ENCODE data around the gene PEAK1.
"Not testable (repeated sequence)": the region's sequence is repeated elsewhere in the genome, so short reads cannot be mapped to it uniquely, and the experiment has no call there.

The PEAK1 gene

DNA sequence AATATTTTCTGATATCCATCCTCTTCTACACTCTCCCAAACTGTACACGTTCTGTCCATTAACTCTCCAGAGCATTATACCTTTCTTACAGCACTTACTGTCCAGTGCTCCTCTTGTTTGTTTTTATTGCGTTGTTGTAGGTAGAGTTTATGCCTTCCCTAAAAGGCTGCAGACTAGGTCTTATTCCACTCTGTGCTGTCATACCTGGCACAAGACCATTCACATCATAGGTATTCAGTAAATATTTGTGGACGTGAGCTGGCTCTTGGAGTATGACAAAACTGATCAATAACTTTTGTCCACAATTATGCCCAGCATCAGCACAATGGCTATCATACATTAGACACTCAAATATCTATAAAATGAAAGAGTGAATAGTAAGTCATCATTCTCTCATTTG lies 5.2 kb upstream of the PEAK1 start:
- DNase-seq, result no peak

DNA sequence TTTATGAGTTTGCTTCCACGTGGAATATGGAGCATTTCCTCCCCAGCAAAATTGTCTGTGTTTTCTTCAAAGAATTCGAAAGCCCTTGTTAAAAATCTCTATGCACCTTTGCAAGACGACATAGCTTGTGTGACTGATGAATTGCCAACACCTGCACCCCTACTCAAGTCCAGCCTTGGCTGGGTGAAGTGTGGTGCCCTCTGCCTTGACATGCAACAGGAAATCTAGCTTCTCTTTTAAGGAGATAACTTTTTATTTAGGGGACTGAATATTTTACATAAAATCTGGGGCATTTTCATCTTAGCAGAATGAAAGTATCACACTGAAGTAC lies 1.4 kb upstream of the PEAK1 start:
- DNase-seq, result no peak

DNA sequence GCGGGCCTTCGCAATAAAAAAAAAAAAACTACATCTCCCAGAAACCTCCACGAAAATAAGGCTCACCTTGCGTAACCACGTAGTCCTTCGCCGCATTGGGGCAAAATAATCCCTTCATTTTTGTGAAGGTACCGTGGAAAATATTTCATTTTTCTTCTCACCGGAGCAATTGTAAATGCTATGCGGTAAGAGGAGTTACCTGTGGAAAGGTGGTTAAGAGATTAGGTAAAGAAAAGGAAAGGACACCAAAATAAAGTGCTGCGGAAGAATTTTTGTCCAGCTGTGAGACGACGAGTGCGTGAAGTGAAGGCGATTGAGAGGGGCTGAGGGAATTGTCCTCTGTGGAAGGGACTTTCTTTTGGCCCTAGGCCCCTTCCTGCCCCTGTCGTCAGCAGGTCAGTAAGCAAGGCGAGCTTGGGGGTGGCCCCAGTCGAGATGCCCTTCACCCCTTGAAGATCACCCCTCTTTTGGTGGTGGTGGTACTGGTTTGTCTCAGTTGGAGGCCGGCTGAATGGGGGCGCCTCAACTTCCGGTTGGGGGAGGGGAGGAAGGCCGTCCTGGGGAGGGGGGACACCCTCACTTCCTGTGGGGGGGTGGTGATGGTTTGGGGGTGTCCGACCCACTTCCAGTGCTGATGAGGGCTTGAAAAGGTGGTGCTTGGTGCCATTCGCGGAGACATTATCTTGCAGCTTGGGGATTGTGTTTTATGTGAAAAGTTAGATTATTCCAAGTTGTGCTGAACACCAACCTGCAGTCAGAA lies 886 bp upstream of the PEAK1 start, which contains the start of gene HMG20A:
Gene HMG20A (plus strand): TSS at position 279 of the 760 bp plus-strand sequence. CDS start 37,520 bp downstream, outside the sequence.
- peak; percentile 66 for DNase-seq

DNA sequence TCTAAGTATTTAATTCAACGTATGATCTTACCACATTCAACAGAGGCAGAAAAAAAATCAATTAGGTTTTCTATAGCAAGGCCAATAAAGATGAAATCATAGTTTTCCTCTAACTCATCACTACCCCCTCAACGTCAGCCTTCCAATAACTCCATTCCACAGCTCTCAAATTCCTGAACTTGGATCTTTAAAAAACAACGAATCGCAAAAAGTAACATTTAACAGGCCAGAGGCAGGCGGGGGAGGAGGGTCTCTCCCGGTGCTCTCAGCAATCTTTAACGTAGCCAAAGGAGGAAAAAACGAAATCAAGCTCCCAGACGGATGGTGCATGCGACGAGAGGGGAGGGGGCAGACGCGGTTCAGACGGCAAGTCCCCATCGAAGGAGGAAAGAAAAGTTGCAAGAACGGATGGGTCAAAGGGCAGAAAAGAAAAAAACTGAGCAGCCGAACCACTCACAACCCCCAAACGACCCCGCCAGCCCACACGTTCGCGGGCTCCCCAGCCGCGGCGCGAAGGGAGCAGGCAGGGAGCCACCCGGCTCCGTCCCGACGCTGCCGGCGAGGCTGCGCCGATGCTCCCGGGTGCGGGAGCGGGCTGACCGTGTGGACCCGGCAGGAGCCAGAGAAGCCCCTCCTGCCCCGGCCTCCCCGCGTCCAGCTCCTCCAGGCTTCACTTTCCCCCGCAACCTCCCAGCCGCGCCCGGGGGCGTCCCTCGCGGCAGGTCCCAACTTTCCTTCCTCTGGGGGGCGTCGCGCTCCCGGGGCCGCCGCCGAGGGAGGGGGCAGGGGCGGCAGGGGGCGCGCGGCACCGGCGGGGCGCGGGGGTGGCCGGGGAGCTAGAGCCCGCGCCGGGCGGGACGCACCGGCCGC lies 703 bp downstream of the PEAK1 start:
- DNase-seq, result no peak

DNA sequence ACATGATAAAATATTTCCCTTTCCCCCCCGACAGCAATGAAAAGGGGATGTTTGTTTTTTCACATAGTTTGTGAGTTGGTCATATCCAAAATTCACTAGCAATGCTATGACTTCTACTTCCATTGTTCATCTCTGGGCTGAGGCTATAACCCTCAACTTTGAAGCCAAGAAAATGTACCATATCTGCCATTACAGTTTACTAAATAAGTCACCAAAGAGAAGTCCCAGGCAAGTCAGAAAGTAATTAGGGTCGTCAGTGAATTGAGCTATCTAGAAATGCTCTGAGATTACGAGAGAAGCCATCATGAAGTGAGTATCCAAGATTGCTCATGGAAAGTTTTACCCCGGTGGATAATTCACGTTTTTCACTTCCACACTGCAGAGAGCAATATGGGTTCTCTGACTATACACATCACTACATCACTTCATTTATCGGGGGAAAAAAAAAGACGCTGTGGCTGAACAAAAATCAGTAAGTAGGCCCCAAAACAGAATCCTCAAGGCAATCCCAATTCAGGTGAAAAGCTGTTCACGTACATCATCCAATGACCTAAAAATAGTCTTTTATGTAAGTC lies 1.4 kb downstream of the PEAK1 start:
- DNase-seq, result no peak

DNA sequence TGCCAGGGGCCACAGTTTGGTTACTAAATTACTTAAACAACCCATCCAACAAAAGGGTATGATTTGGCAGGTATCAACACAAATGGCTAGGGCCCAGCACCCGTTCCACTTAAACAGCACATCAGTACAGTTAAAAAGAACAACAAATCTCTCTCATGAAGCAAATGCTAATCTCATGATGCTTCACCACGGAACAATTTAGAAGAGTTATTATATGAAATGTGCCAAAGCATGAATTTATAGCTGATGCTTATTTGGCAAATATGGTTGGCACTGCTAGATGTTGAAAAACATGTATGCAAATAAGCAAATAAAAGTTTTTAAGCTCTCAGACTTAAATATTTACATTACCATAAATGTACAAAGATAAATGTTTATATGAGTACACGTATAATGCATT lies 2.3 kb downstream of the PEAK1 start:
- no peak for DNase-seq

DNA sequence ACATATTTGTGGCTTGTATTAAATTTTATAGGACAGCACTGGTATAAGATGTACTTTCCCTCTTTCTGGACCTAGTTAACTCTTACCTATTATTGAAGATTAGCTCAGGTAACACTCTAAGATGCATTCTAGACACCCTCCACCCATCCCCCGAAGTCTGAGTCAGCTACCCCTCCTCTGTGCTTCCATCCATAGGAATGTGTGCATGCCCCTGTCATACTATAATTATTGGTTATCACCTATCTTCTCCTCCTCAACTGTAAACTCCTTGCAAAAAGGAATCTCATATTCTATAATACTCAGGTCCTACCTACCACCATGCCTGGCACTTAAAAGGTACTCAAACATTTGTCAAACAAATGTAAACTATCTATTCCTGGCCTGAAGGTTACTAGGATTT lies 3.0 kb downstream of the PEAK1 start:
- no peak for DNase-seq

DNA sequence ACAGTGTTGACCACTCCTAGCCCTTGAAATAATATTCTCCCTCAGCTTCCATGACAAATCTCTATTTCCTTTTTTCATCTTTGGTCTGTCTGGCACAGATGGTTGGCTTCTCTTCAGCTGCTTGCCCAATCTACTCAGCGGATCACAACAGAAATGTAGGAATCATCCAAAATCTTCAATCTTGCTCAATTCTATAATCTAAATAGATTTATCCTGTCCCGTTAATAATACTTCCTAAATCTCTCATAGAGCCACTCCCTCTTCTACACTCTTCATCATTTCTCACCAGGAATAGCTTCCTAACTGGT lies 3.8 kb downstream of the PEAK1 start:
- DNase-seq, result no peak

DNA sequence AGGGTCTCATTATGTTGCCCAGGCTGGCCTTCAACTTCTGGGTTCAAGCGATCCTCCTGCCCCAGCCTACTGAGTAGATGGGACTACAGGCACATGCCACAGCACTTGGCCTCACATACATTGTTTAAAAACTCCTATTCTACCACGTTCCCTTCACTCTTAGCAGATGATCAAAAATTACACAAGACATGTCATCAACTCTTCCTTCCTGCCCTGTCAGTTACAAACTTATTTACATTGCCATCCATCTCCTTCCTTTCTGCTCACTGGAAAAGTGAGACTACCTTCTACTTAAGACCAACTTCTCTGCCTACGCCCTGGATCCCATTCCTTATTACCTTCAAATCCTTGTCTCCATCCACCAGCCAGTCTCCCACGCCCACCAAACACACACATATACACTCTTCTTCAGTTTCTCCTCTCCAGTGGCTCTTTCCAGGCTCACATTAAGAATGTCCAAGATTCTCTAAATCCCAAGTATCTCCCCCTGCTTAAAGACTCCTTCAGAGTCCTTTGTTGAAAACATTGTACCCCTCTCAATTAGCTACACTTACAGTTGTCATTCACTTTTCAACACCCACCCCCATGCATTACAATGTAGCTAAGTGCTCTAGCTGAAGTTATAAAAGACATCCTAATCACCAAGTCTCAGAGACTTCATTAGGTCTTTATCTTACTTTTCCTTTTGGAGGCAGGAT lies 4.3 kb downstream of the PEAK1 start:
- DNase-seq, result no peak

DNA sequence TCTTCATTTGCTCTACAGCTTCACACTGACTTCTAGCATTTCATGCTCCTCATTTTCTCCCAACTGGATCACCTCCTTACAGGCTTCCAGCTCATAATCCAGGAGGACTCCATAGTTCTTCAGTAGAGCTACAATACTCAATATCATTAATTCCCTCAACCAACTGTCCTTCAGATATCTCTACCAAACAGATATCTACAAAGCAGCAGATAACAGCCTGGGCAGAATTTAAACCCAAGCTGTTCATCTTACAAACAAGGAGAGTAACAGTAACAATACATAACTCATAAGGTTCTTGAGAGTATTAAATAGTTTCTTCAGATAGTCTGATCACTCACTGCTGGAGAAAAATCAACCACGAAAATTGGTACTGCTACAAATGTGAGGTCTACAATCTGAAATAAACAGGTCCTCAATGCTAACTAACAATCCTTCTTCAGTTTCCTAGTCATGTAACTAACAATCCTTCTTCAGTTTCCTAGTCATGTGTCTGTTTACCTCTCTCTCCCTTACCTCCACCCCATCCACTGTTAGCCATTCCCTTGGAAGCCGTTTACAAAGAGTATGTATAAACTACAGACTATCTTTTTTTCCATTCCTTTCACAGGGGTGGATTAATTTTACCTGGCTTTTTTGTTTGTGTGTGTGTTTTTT lies 5.0 kb downstream of the PEAK1 start:
- no peak for DNase-seq

DNA sequence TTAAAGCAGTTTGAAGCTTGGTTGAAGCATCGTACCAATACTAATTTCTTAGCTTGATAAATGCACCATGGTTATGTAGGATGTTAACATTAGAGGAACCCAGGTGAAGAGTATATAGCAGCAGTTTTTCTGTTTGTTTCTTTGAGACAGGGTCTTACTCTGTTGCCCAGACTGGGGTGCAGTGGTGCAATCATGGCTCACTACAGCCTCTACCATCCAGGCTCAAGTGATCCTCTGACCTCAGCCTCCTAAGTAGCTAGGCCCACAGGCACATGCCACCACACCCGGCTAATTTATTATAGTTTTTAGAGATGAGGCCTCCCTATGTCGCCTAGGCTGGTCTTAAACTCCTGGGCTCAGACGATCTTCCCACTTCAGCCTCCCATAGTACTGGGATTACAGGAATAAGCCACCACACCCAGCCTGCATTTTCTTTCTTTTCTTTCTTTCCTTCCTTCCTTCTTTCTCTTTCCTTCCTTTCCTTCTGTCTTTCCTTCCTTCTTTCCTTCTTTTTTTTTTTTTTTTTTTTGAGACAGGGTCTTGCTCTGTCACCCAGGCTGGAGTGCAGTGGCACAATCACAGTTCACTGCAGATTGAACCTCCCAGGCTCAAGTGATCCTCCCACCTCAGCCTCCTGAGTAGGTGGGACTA lies 6.1 kb downstream of the PEAK1 start:
- DNase-seq, result no peak

DNA sequence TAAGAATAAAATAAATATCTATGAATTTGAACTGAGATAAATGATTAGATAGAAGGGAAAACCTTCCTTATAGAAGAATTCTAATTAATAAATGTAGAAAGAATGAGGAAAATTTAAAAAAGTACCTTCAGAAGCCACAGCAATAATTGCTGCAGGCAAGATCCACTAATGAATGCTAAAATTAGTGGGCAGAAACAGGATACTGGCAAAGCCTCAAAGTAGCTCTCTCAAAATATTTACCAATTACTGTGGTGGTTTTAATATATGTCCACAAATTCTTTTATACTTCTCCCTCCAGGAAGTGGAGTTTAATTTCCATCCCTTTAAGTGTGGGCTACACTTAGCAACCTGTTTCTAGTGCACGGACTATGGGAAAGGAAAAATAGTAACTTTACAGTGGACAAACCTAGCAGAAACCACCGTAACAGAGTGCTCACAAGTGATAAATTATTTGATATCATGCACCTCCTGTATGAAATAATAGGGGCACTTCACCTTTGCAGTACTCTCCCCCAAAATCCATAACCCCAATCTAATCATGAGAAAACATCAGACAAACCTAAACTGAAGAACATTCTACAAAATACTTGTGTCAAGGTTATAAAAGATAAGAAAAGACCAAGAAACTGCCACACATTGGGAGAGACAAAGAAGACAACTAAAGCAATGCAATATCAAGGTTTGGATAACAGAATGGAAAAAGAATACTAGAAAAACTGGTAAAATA lies 6.8 kb downstream of the PEAK1 start:
- no peak for DNase-seq

DNA sequence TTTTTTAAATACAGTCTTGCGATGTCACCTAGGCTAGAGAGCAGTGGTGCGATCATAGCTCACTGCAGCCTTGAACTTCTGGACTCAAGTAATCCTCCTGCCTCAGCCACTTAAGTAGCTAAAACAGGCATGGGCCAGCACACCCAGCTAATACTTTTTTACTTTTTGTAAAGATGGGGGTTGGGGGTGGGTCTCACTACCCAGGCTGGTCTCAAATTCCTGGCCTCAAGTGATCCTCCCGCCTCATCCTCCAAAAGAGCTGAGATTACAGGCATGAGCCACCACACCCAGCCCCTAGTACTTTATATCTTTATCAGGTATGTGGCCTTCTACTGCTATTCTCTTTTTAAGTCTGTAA lies 8.3 kb downstream of the PEAK1 start:
- DNase-seq, result no peak

DNA sequence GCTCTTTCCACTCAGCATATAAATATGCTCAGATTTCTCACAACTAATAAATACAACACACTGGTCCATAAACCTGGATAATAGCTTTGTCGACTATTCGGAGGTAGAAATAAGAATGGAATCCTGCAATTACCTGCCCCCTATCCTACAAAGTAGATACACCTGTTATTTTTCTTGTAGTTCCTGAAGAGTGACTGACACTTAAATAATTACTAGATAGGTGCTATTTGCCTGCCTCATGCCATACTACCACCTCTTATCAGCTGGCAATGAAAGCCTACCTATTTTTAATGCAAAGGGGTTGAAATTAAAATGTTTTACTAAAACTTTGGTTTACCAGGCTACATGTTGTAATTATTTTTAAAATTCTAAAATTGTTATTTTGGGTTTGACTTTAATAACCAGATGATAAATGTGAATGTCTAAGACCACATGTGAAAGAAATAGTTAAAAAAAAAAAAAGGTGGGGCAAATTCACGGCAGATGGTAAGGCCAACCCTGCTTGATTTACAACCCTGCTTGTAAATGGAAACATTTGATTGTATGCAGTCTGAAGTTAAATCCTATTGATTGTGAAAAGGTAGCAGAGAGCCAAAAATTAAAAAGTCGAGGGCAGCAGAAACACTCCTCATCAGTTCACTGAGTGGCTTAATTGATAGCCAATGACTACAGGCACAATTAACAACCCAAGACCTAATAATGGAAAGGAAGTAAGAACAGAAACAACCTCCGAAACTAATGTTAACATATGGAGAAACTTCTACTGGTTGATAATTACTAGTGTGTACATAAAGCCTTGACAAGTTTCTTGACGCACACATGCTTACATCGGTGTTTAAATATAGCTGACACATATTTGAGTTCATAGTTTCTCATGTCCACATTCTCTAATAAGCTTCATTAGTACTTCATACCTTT lies 8.9 kb downstream of the PEAK1 start:
- no peak for DNase-seq

DNA sequence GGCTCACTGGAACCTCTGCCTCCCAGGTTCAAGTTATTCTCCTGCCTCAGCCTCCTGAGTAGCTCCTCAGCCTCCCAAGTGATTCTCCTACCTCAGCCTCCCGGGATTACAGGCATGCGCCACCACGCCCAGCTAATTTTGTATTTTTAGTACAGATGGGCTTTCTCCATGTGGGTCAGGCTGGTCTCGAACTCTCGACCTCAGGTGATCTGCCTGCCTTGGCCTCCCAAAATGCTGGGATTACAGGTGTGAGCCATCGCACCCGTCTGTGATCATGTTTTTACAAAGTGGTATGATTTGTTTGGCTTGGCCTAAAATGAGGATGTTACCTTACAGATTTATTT lies 9.8 kb downstream of the PEAK1 start:
- not testable (repeated sequence) for DNase-seq

DNA sequence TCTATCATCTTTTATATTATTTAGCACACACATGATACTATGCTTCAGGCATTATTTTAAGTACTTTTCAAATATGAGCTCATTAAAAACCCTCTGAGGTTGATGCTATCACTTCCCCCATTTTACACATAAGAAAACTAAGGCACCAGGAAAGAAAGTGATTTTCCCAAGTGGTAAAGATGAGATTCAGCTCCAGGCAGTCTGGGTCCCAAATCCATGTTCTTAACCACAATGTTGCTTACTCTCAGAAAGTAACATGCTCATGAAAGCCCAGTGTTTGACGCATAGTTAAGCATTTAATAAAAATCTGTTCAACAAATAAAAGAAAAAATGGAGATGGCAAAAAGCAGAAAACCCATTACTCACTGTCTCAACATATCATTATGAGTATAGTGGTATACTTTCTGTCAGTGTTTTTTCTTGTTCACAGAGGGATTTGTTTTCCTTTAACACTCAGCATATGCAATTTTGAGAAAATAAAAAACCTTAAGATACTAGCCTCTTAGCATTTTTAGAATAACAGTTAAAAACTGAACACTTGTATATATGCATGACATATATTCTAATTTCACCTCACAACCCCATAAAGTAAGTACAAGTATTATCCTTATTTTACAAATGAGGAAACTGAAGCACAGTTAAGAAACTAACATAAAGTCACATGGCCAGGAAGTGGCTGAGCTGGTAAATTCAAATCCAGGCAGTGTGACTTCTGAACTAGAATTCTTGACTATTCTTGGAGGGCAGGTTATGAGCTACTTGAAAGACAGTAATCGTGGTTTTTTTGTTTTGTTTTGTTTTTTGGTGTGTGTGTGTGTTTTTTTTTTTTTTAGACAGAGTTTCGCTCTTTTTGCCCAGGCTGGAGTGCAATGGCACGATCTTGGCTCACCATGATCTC lies 10.4 kb downstream of the PEAK1 start:
- DNase-seq, result no peak

DNA sequence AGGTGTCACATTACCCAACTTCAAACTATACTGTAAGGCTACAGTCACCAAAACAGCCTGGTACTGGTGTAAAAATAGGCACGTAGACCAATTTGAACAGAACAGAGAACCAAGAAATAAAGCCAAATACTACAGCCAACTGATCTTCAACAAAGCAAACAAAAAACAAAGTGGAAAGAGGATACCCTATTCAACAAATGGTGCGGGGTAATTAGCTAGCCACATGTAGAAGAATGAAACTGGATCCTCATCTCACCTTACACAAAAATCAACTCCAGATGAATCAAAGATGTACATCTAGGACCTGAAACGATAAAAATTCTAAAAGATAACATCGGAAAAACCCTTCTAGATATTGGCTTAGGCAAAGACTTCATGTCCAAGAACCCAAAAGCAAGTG lies 13.1 kb downstream of the PEAK1 start:
- DNase-seq, result no peak

DNA sequence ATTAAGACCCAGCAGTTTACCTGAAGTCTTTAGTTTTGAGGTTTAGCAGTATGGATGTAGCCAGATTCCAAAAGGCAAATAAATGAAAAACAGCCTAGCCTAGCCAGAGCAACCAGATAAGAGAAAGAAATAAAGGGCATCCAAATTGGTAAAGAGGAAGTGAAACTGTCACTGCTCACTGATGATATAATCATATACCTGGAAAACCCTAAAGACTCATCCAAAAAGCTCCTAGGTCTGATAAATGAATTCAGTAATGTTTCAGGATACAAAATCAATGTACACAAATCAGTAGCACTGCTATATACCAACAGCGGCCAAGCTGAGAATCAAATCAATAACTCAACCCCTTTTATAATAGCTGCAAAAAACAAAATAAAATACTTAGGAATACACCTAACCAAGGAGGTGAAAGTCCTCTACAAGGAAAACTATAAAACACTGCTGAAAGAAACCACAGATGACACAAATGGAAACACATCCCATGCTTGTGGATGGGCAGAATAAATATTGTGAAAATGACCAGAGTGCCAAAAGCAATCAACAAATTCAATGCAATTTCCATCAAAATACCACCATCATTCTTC lies 13.6 kb downstream of the PEAK1 start:
- not testable (repeated sequence) for DNase-seq

DNA sequence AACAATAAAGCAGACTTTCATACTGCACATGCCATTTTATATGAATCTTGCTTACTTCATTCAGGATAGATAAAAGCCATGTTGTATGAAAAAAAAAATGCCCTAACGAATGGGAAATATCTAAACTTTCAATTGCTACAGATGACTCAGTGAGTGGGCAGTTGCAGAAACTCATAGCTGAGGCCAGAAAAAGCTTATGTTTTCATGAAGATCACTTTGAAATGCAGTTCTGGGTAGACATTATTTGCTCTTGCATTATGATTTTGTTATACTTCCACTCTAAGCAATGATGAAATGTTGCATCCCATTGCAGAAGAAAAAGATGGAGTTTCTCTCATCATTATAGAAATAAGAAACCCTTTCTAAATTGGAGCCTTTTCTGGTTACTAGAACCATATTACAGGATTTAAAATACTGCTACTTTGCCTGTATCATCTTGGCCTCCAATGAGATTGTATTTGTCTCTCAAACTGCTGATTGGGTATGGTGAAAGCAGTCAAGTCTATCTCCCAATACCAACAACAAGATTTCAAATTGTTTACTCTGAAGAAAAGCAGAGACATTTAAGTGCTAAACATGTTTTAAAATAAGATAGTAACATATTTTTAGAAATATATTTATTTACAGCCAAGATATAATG lies 17.0 kb downstream of the PEAK1 start:
- DNase-seq, result no peak

All from activated T-cell treated with anti-CD3 and anti-CD28 coated beads, Interleukin-2, amount 50 U/mL, for 1 hour (primary cell).